PC-3 (cell line): ENCODE data around the gene DNAH7. TPM values are rescaled to one million over a fixed set of nuclear protein-coding genes. Genes with fewer than 3 reads are reported as not detected.

ENCODE experiments used
- ATAC-seq: fragments of 200-7000 bp; cut with Tn5 transposase; 2 replicates; pipeline ENCODE4 v1.9.1; 2020; ENCODE audit warnings: mild to moderate bottlenecking, moderate library complexity
- BruUV-seq: library from RNA; stranded (reverse); fragments of 400-500 nt; replicated peaks from 2 replicates; lab custom pipeline; 2021; lab: Mats Ljungman, UMichigan
- CTCF ChIA-PET: fragments of 300-600 bp; sonication (Branson Sonifier 250); formaldehyde crosslinking; loops from one replicate; lab custom pipeline; 2022; ENCODE audit warnings: antibody characterized with exemption; lab: Charles Lee
- POLR2A ChIA-PET: fragments of 300-600 bp; sonication (Branson Sonifier 250); formaldehyde crosslinking; loops from one replicate; lab custom pipeline; 2022; ENCODE audit warnings: antibody characterized with exemption; ENCODE audit not compliant: unreplicated experiment; lab: Charles Lee
- DNase-seq: peaks from one replicate; pipeline ENCODE4 v3.0.0-alpha.2; 2015
- H2AFZ ChIP-seq: fragments of 300-600 bp; sonication (generic); 2 replicates; pipeline ENCODE4 v1.6.0; 2016; ENCODE audit warnings: antibody characterized with exemption, low read length
- H3F3A ChIP-seq: fragments of 300-600 bp; sonication (generic); one replicate; pipeline ENCODE4 v1.6.0; 2017; ENCODE audit warnings: antibody characterized with exemption, low read length, control low read depth, mild to moderate bottlenecking; ENCODE audit not compliant: unreplicated experiment
- H3K27ac ChIP-seq: fragments of 300-600 bp; sonication (generic); 2 replicates; pipeline ENCODE4 v1.5.1; 2016; ENCODE audit warnings: mild to moderate bottlenecking, low read length
- H3K27me3 ChIP-seq: fragments of 300-600 bp; sonication (generic); 2 replicates; pipeline ENCODE4 v1.6.1; 2016; ENCODE audit warnings: low read length, mixed read lengths
- H3K36me3 ChIP-seq: fragments of 300-600 bp; sonication (generic); 2 replicates; pipeline ENCODE4 v1.6.1; 2016; ENCODE audit warnings: low read depth, mixed run types, low read length, mixed read lengths
- H3K4me1 ChIP-seq: fragments of 300-600 bp; sonication (generic); 2 replicates; pipeline ENCODE4 v1.5.1; 2016; ENCODE audit warnings: low read length; ENCODE audit not compliant: insufficient read depth
- H3K4me2 ChIP-seq: fragments of 300-600 bp; sonication (generic); 2 replicates; pipeline ENCODE4 v1.6.0; 2016; ENCODE audit warnings: low read length
- H3K4me3 ChIP-seq: fragments of 300-600 bp; sonication (generic); 2 replicates; pipeline ENCODE4 v1.5.1; 2016; ENCODE audit warnings: mild to moderate bottlenecking, low read length, mixed read lengths
- H3K79me2 ChIP-seq: fragments of 300-600 bp; sonication (generic); 2 replicates; pipeline ENCODE4 v1.6.1; 2017; ENCODE audit warnings: low read length, mixed read lengths
- H3K9ac ChIP-seq: fragments of 300-600 bp; sonication (generic); 2 replicates; pipeline ENCODE4 v1.6.0; 2016; ENCODE audit warnings: mild to moderate bottlenecking, low read length
- H3K9me2 ChIP-seq: fragments of 300-600 bp; sonication (generic); replicated peaks from 2 replicates; pipeline ENCODE4 v1.6.1; 2016; ENCODE audit warnings: mixed run types, low read length, mixed read lengths
- H3K9me3 ChIP-seq: fragments of 300-600 bp; sonication (generic); 2 replicates; pipeline ENCODE4 v1.6.1; 2016; ENCODE audit warnings: low read length, mixed read lengths
- H4K20me1 ChIP-seq: fragments of 300-600 bp; sonication (generic); 2 replicates; pipeline ENCODE4 v1.6.1; 2016; ENCODE audit warnings: low read length, mixed read lengths
- CTCF ChIP-seq: fragments of 300-600 bp; sonication (generic); conservative IDR thresholded peaks from 2 replicates; pipeline ENCODE4 v1.5.1; 2017; ENCODE audit warnings: antibody characterized with exemption, low read depth, mild to moderate bottlenecking, low read length
- EZH2 ChIP-seq: fragments of 300-600 bp; sonication (generic); IDR thresholded peaks from one replicate; pipeline ENCODE4 v1.6.1; 2017; ENCODE audit warnings: antibody characterized with exemption, mild to moderate bottlenecking, low read length; ENCODE audit not compliant: unreplicated experiment
- EZH2phosphoT487 ChIP-seq: fragments of 300-600 bp; sonication (generic); IDR thresholded peaks from 2 replicates; pipeline ENCODE4 v1.6.1; 2018; ENCODE audit warnings: mild to moderate bottlenecking, antibody characterized with exemption, low read length, borderline replicate concordance
- intact Hi-C: fragments of 100-400 bp; cut with micrococcal nuclease; formaldehyde crosslinking; loops from 2 replicates; pipeline ENCODE4 v1.9.0; 2023
- total RNA-seq: library from RNA; depleted of rRNA; stranded (reverse); fragments of >200 nt; gene quantifications from 2 replicates; pipeline ENCODE4 v1.2.3, GENCODE V29; 2014

Gene DNAH7
- total RNA-seq, 1 experiment from 2014 or later: 1.9 TPM

- CTCF ChIA-PET: no interaction called here
- intact Hi-C loops: no loop called here
Observed at GRCh38 chr2:195907474-195907873, 161.2 kb downstream of the DNAH7 start.

GRCh38 chr2:195903956-195904355 lies 164.7 kb downstream of the DNAH7 start:
- Histone ChIP-seq H3K27me3 (no peaks in the 10 kb centered on the region), H3K9me3 (no peaks in the 10 kb centered on the region), H3K36me3 (no peaks in the 10 kb centered on the region), H3K9ac (no peak overlapping the region), H3K27ac (no peak overlapping the region), H3K79me2 (no peaks in the 10 kb centered on the region), H3K4me2 (no peak overlapping the region), H3F3A (no peaks in the 10 kb centered on the region), H3K4me3 (no peak overlapping the region), H3K9me2 (no peaks in the 10 kb centered on the region), H4K20me1 (no peaks in the 10 kb centered on the region), H2AFZ (no peak overlapping the region), H3K4me1 (no peaks in the 10 kb centered on the region)
- CTCF ChIA-PET: no interaction called here
- intact Hi-C loops: no loop called here
- TF ChIP-seq CTCF (no peak), EZH2 (no peak)
- ATAC-seq (no peak), DNase-seq (no peak)
- BruUV-seq: no TSS peak
- POLR2A ChIA-PET: no interaction called here

More at GRCh38 chr2:195907474-195907873, 161.2 kb downstream of the DNAH7 start:
- no peak overlapping the region for H3K4me3 ChIP-seq
- no peaks in the 10 kb centered on the region for H3K9me3 ChIP-seq
- H3K27me3 ChIP-seq: no peaks in the 10 kb centered on the region
- no peak for ATAC-seq
- H3F3A ChIP-seq: no peaks in the 10 kb centered on the region
- POLR2A ChIA-PET: no interaction called here
- no TSS peak for BruUV-seq
- H3K27ac ChIP-seq: no peak overlapping the region
- no peaks in the 10 kb centered on the region for H3K36me3 ChIP-seq
- no peaks in the 10 kb centered on the region for H3K4me1 ChIP-seq
- no peak overlapping the region for H3K9ac ChIP-seq
- DNase-seq: no peak
- H2AFZ ChIP-seq: no peak overlapping the region
- no peak for TF ChIP-seq EZH2
- H3K4me2 ChIP-seq: no peak overlapping the region
- H3K79me2 ChIP-seq: no peaks in the 10 kb centered on the region
- no peaks in the 10 kb centered on the region for H4K20me1 ChIP-seq
- no peaks in the 10 kb centered on the region for H3K9me2 ChIP-seq

- Histone ChIP-seq H3K79me2 (no peaks in the 10 kb centered on the region), H3K27ac (no peak overlapping the region), H3K36me3 (no peaks in the 10 kb centered on the region), H3K9me3 (no peaks in the 10 kb centered on the region), H3K27me3 (no peaks in the 10 kb centered on the region), H3F3A (no peaks in the 10 kb centered on the region), H3K4me3 (no peak overlapping the region), H3K9me2 (no peaks in the 10 kb centered on the region), H2AFZ (no peak overlapping the region), H4K20me1 (no peaks in the 10 kb centered on the region), H3K4me2 (no peak overlapping the region), H3K9ac (no peak overlapping the region), H3K4me1 (no peaks in the 10 kb centered on the region)
- intact Hi-C loops: no loop called here
- BruUV-seq: no TSS peak
- DNase-seq (no peak), ATAC-seq (no peak)
- CTCF ChIA-PET: no interaction called here
- TF ChIP-seq CTCF (no peak), EZH2phosphoT487 (no peak), EZH2 (no peak)
- POLR2A ChIA-PET: no interaction called here
Observed at GRCh38 chr2:195902857-195903256, 165.8 kb downstream of the DNAH7 start.
